ENCODE results near the gene GALNT17.

Gene GALNT17

DNA sequence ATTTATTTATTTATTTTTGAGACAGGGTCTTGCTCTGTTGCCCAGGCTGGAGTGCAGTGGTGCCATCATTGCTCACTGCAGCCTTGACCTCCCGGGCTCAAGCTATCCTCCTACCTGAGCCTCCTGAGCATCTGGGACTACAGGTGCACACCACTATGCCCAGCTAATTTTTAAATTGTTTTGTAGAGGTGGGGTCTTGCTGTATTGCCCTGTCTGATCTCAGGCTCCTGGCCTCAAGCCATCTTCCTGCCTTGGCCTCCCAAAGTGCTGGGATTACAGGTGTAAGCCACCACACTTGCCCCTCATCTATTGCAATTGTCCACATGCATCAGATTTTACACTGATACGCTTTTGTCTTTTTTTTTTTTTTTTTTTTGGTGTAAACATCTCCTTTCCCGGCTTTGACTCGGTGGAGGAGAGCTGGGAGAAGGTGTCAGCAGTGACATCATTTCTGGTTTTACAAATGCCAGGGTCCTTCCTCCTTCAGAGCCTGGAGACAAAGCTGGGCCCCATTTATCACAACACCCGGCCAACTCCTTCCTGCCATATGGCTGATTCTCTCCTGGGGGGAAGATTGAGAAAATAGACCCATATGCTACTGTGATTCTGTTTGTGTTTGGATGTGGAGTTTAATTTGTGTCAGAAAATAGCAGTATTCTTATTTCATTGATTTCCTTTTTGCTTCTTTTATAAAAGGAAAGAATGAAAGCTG, 61.3 kb downstream of the GALNT17 start:
- TF ChIP-seq GATA2 (IDR thresholded peaks at IDR 0.05; ENCODE audit: low read depth, low read length) (no peak), GATA3 (IDR thresholded peaks at IDR 0.05; ENCODE audit: low read depth, low read length) (no peak)

DNA sequence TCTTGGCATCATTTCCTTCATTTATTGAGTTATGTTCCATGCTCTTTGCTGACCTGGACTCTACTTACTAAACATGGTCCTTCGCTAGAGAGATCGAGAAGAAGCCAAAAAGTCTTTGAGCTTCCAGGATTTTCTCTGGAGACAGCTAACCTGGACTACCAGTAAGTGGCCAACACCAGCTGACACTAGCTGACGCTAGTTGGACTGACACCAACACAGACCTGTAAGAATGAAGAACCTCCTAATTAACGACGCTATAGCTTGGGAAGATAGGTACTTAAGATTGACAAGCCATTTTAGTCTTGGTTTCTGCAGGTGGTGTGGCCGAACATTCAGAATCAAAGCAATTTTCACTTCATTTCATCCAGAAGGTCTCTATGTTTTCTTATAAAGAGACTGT, 66.4 kb downstream of the GALNT17 start:
- no peak for TF ChIP-seq GATA2 (IDR thresholded peaks at IDR 0.05; ENCODE audit: low read depth, low read length)
- no peak for TF ChIP-seq GATA3 (IDR thresholded peaks at IDR 0.05; ENCODE audit: low read depth, low read length)

DNA sequence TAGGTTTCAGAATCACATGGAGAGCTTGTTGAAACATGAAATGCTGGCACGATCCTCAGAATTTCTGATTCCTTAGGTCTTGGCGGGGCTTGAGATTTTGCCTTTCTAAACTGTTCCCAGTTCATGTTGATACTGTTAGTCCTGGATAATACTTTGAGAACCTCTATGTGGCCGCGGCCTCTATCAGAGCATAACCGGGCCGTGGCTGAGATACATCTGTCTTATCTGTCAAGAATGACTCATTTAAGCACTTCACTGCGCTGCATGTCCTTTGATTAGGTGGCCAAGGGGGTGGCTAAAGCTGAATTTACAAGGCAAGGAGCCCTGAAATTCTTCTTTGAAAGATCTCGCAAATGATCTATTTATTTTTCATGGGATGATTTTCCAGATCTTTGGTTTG, 66.9 kb downstream of the GALNT17 start:
- TF ChIP-seq GATA3 (IDR thresholded peaks at IDR 0.05; ENCODE audit: low read depth, low read length) (no peak), GATA2 (IDR thresholded peaks at IDR 0.05; ENCODE audit: low read depth, low read length) (no peak)

DNA sequence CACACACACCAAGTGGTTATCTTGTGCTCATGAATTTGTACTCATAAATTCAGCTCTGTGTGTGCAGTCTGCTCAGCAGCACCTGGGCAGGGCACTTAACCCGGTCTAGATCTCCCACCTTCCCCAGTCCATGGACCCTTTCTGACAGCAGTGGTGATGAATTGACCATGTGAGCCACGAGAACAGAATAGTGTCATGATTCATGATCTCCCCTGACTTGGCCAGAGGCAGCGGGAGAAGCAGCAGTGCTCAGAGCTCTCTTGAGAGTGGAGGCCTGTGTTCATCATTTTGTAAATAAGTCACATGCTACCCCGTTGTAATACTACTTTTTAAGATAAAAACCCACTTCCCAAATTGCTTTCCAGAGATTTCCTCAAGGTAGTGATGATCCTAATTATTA, 74.2 kb downstream of the GALNT17 start:
- TF ChIP-seq GATA2 (IDR thresholded peaks at IDR 0.05; ENCODE audit: low read depth, low read length) (no peak), GATA3 (IDR thresholded peaks at IDR 0.05; ENCODE audit: low read depth, low read length) (no peak)

DNA sequence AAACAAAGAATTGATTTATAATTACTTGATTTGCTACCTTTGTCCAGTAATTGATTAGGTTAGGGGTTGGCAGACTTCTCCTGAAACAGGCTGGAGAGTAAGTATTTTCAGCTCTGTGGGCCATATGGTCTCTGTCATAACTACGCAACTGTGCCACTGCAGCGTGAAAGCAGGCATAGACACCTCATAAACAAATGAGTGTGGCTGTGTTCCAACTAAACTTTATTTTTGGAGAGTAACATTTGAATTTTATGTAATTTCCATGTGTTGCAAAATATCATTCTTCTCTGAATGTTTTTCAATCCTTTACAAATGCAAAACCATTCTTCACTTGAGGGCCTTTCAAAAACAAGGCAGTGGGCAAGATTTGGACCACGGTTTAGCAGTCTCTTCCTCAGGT, 76.9 kb downstream of the GALNT17 start:
- no peak for TF ChIP-seq GATA3 (IDR thresholded peaks at IDR 0.05; ENCODE audit: low read depth, low read length)
- TF ChIP-seq GATA2 (IDR thresholded peaks at IDR 0.05; ENCODE audit: low read depth, low read length): no peak

DNA sequence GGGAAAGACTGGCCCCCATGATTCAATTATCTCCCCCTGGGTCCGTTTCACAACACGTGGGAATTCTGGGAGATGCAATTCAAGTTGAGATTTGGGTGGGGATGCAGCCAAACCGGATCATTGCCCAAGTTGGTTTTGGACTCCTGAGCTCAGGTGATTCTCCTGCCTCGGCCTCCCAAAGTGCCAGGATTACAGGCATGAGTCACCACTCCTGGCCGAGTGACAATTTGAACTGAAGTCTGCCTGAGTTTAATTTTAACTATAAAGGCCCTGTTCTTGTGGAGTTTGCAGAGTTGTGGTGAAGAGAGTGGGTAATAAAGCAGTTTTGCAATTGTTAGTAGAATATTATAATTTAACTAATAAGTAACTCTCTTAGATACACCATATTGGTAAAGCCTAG, 78.3 kb downstream of the GALNT17 start:
- no peak for TF ChIP-seq GATA3 (IDR thresholded peaks at IDR 0.05; ENCODE audit: low read depth, low read length)
- no peak for TF ChIP-seq GATA2 (IDR thresholded peaks at IDR 0.05; ENCODE audit: low read depth, low read length)

DNA sequence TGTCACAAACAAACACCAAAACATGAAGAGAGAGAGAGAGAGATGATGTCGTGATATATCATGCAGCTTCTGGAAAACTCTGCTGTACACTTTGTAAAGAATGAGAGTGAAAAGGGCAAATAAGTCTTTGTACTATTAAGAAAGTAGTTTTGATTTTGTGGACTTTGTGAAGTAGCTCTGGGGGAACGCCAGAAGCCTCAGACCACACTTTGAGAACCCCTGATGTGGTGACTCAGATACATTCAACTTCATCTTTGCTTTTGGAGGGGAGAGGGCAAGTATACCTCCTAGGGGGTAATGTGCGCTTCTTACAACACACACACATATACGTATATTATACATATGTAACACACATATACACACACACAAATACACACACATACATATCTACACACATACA, 84.3 kb downstream of the GALNT17 start:
- no peak for TF ChIP-seq GATA2 (IDR thresholded peaks at IDR 0.05; ENCODE audit: low read depth, low read length)
- no peak for TF ChIP-seq GATA3 (IDR thresholded peaks at IDR 0.05; ENCODE audit: low read depth, low read length)

DNA sequence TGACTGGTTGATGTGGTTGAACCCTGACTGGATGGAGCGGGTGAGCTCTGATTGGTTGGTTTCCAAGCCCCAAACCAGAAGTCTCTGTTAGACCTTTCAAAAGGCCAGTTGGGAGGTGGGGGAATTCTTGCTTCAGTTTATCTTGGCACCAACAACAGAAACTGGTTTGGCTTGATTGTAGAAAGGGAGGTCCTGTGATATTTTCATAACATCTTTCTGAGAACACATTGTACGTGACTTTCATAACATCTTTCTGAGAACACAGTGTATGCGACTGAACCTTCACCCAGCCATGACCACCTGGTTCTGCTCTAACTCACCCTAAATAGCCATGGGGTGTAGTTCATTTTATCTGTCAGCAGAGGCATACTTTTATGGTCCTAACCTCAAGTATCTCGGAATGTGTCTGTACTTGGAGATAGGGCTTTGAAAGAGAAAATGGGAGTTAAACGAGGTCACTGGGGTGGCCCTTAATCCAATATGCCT, 88.3 kb downstream of the GALNT17 start:
- no peak for TF ChIP-seq GATA3 (IDR thresholded peaks at IDR 0.05; ENCODE audit: low read depth, low read length)
- TF ChIP-seq GATA2 (IDR thresholded peaks at IDR 0.05; ENCODE audit: low read depth, low read length): no peak

DNA sequence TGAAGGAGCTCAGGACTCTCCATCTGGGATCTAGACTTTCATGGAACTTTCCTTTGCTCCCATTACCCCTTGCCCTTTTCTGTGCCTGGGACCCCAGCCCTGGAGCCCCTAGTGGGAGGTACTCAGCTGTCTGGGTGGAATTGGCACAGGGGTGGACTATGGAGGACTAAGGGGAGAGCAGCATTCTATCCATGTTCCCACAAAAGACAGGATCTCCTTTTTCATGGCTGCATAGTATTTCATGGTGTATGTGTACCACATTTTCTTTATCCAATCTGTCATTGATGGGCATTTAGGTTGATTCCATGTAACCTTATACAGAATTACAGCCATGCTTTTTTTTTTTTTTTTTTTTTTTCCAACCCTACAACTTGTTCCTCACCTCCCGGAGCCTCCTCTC, 89.1 kb downstream of the GALNT17 start:
- TF ChIP-seq GATA3 (IDR thresholded peaks at IDR 0.05; ENCODE audit: low read depth, low read length): no peak
- no peak for TF ChIP-seq GATA2 (IDR thresholded peaks at IDR 0.05; ENCODE audit: low read depth, low read length)

DNA sequence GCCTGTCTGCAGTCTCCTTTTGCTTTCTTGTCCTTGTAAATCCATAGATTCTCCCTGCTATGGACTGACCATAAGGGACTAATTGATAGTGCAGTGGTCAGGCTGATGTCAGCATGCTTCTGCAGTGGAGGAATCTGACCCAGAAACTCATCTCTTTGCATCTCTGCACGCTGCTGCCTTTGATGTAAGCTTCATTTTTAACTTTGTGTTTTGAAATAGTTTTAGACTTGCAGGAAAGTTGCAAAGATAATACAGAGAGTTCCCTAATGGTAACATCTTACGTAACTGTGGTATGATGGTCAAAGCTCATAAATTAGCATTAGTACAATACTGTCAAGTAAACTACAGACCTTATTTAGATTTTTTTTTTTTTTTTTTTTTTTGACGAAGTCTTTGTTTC, 89.6 kb downstream of the GALNT17 start:
- TF ChIP-seq GATA2 (IDR thresholded peaks at IDR 0.05; ENCODE audit: low read depth, low read length): no peak
- TF ChIP-seq GATA3 (IDR thresholded peaks at IDR 0.05; ENCODE audit: low read depth, low read length): no peak

DNA sequence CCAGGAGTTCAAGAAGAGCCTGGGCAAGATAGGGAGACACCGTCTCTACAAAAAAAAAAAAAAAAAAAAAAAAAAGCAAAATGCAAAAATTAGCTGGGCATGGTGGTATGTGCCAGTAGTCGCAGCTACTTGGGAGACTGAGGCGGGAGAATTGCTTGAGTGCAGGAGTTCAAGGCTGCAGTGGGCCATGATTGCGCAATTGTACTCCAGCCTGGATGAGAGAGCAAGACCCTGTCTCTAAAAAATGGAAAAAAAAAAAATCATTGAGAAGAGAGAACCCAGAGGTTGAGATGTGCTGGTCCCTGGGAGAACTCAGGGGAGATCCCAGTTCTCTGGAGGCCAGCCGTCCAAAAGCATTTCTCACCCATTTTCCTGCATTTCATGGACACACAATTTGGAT, 95.2 kb downstream of the GALNT17 start:
- TF ChIP-seq GATA2 (IDR thresholded peaks at IDR 0.05; ENCODE audit: low read depth, low read length): no peak
- TF ChIP-seq GATA3 (IDR thresholded peaks at IDR 0.05; ENCODE audit: low read depth, low read length): no peak

DNA sequence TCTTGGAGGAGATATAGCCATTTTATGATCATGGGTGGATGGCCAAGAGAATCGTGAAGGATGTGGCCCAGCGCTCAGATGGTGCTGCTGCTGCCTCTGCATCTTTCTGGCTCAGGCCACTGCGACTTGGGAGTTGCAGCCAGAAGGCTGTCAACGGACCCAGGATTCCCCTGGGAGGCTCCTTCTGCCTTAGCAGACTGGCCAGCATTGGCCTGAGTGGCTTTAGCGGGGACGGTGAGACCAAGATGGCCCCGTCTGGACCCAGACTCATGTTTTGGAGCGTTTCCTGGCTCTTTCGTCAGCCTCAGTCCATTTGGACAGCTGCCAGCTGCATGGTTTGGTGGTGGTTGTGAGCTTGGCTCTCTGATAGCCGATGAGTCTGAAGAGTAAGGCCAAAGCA, 97.2 kb downstream of the GALNT17 start:
- TF ChIP-seq GATA2 (IDR thresholded peaks at IDR 0.05; ENCODE audit: low read depth, low read length) (no peak), GATA3 (IDR thresholded peaks at IDR 0.05; ENCODE audit: low read depth, low read length) (no peak)

DNA sequence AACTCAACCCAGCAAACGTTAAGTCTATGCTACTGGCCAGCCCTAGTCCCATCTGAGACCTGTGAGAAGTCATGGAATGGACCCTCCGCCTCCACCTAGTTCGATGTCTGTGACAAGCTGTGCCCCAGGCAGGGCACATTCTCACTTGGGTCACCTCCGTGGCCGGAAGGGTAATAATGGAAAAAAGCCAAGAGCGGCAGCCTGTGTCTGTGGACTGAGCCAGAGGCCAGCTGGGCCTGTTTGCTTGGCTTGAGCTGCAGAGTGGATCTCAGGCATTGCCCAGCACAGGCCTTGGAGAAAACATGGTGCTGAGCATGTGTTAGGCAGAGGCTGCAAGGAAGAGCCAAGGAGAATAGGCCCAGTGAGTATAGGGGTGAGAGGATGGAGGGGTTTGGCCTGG, 97.8 kb downstream of the GALNT17 start:
- TF ChIP-seq GATA2 (IDR thresholded peaks at IDR 0.05; ENCODE audit: low read depth, low read length) (no peak), GATA3 (IDR thresholded peaks at IDR 0.05; ENCODE audit: low read depth, low read length) (no peak)

DNA sequence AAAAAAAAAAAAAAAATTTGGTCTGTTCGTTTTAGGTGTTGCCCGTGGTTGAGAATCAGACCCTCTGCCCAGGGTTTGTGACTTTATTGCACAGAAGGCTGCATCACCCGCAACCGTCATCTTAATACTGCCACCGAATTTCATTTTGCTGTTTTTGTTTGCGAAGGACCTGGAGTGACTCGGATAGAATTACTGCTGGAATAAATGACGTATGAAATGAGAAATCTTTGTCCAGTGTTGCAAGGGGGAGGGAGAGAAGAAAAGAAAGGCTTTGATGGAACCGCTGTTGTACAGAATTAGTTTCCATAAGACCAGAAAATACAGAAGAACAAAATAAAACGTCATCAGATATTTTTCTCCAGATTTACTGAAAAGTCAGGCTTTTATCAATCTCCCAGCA, 103.3 kb downstream of the GALNT17 start:
- TF ChIP-seq GATA3 (IDR thresholded peaks at IDR 0.05; ENCODE audit: low read depth, low read length) (no peak), GATA2 (IDR thresholded peaks at IDR 0.05; ENCODE audit: low read depth, low read length) (no peak)

DNA sequence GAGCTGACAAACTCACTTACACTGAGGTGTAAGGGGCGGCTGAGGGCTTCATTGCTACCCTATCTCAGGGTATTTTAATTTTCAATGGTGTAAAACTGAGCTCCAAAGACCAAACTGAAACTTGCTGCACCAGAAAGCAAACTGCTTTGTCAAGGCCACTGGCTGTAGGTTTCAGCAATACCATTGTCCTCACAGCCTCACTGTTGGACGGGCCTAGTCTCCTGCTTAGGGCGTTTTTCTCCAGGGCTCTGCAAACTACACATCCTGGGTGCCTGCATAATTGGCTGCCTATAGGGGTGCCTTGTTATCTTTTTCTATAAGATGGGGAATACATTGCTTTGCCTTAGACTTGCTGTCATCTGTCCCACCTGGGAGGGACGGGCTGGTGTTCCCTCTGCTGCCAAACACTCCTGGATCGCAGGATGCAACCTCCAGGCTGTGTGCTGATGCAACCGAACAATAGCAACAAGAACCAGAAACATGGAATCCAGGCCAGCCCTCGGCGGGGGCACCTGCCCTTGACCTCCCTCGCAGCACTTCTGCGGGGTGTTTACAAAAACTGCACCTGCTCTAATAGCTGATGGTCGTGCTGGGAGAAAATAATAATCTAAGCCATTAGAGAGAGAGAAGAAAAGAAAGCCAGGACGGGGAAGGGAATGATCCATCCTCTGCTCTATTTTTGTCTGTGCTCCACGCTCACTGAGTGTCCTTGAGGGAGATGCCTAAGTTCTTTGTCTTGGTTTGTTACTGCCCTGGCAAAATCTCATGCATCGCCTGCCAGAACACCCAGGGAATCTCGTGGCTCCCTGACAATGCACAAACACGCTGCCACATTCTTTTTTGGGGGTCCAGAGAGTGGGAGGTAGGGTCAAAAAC, 104.5 kb downstream of the GALNT17 start:
- TF ChIP-seq GATA2 (IDR thresholded peaks at IDR 0.05; ENCODE audit: low read depth, low read length) (no peak), GATA3 (IDR thresholded peaks at IDR 0.05; ENCODE audit: low read depth, low read length) (no peak)

All from SH-SY5Y (cell line).